IPS-20b (cell line): ENCODE measurements around the gene SLCO4A1.

Experiments
- H3K27ac ChIP-seq: one replicate; pipeline ENCODE4 v1.5.1; 2013; ENCODE audit warnings: low read length
- H3K27me3 ChIP-seq: 2 replicates; pipeline ENCODE4 v1.6.1; 2013; ENCODE audit warnings: mild to moderate bottlenecking, low read length, inconsistent platforms; ENCODE audit not compliant: insufficient read depth
- H3K36me3 ChIP-seq: 2 replicates; pipeline ENCODE4 v1.6.1; 2013; ENCODE audit warnings: low read depth, mild to moderate bottlenecking, inconsistent platforms, low read length, moderate library complexity; ENCODE audit not compliant: insufficient read depth
- H3K4me1 ChIP-seq: 2 replicates; pipeline ENCODE4 v1.6.1; 2013; ENCODE audit warnings: mild to moderate bottlenecking, control low read depth, inconsistent platforms, low read length, moderate library complexity; ENCODE audit not compliant: insufficient read depth
- H3K4me3 ChIP-seq: 2 replicates; pipeline ENCODE4 v1.5.1; 2013; ENCODE audit warnings: mild to moderate bottlenecking, low read length, inconsistent platforms
- H3K9ac ChIP-seq: 2 replicates; pipeline ENCODE4 v1.6.1; 2013; ENCODE audit warnings: low read depth, mild to moderate bottlenecking, inconsistent platforms, low read length, moderate library complexity
- H3K9me3 ChIP-seq: 2 replicates; pipeline ENCODE4 v1.6.1; 2013; ENCODE audit warnings: mild to moderate bottlenecking, low read depth, low read length, inconsistent platforms; ENCODE audit not compliant: insufficient read depth

Gene SLCO4A1

DNA sequence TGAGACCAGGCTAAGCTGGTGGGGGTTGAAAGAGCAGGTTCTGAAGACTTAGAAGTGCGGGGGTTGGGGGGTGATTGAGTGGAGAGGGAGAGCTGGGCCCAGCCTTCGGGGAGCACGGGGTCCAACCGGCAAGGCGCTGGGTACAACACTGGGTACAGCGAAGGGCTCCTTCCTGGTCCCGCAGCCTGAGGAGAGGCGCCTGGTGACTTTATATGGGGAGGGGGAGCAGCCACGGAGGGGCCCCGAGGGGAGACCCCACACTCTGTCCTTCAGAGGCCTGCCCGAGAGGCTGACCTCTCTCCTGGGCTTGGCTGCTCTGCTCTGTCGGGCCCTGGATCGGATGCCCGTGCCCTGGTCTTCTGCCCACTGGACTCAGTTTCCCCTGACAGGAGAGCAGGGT lies 55.9 kb downstream of the SLCO4A1 start:
- Histone ChIP-seq H3K27ac (no peak overlapping the region), H3K9me3 (no peaks in the 10 kb centered on the region), H3K9ac (no peak overlapping the region), H3K36me3 (no peaks in the 10 kb centered on the region), H3K27me3 (no peaks in the 10 kb centered on the region; the same call in 1 of the 2 replicates), H3K4me1 (no peaks in the 10 kb centered on the region), H3K4me3 (no peak overlapping the region)

GRCh38 chr20:62699296-62699695 lies 57.0 kb downstream of the SLCO4A1 start:
- no peaks in the 10 kb centered on the region for H3K36me3 ChIP-seq
- no peaks in the 10 kb centered on the region; the same call in 1 of the 2 replicates for H3K27me3 ChIP-seq
- no peaks in the 10 kb centered on the region for H3K4me1 ChIP-seq
- no peaks in the 10 kb centered on the region for H3K9me3 ChIP-seq
- no peak overlapping the region for H3K27ac ChIP-seq
- H3K9ac ChIP-seq: no peak overlapping the region
- H3K4me3 ChIP-seq: no peak overlapping the region

GRCh38 chr20:62699741-62700140 lies 57.4 kb downstream of the SLCO4A1 start:
- H3K27ac ChIP-seq: no peak overlapping the region
- no peaks in the 10 kb centered on the region for H3K9me3 ChIP-seq
- no peaks in the 10 kb centered on the region for H3K36me3 ChIP-seq
- no peaks in the 10 kb centered on the region; the same call in 1 of the 2 replicates for H3K27me3 ChIP-seq
- no peaks in the 10 kb centered on the region for H3K4me1 ChIP-seq
- H3K4me3 ChIP-seq: no peak overlapping the region
- H3K9ac ChIP-seq: no peak overlapping the region

DNA sequence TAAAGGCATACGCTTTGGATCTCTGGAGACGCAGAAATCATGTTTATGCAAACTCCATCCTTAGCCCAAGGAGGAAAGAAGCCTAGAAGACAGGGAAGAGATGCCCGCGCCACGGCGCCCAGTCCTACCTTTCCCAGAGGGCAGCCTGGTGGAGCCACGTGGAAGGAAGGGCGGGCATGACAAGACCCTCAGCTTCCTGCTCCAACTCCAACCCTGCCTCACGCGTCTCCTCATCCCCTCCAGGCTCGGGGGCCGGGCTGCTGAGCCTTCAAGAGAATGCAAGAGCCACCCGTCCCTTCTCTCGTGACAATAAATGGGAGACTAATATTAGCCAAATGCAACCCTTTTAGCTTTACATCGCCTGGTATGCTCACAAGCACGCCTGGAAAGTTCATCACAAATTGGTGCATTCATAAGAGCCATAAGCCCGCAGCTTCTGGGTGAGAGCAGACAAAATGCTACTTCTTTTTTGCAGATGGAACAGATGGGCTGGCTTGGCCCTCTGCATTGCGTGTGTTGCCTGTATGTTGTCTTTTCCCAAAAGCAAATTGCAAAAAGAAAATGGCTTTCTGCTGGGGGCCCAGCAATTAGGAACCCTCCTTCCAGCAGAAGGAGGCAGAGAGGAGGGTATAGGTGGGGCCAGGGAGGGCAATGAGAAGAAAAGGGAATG lies 58.1 kb downstream of the SLCO4A1 start:
- H3K27me3 ChIP-seq: peaks cover 3% of the 10 kb centered on the region

GRCh38 chr20:62701161-62702012 lies 59.1 kb downstream of the SLCO4A1 start:
- Histone ChIP-seq H3K4me3 (no peak overlapping the region), H3K9ac (no peak overlapping the region), H3K4me1 (no peaks in the 10 kb centered on the region), H3K36me3 (no peaks in the 10 kb centered on the region), H3K9me3 (no peaks in the 10 kb centered on the region), H3K27ac (no peak overlapping the region), H3K27me3 (peaks cover 7% of the 10 kb centered on the region)

More for the DNA sequence above, 58.1 kb downstream of the SLCO4A1 start:
- H3K4me1 ChIP-seq: no peaks in the 10 kb centered on the region
- H3K9ac ChIP-seq: no peak overlapping the region
- no peaks in the 10 kb centered on the region for H3K9me3 ChIP-seq
- H3K27ac ChIP-seq: no peak overlapping the region
- no peaks in the 10 kb centered on the region for H3K36me3 ChIP-seq
- H3K4me3 ChIP-seq: no peak overlapping the region

DNA sequence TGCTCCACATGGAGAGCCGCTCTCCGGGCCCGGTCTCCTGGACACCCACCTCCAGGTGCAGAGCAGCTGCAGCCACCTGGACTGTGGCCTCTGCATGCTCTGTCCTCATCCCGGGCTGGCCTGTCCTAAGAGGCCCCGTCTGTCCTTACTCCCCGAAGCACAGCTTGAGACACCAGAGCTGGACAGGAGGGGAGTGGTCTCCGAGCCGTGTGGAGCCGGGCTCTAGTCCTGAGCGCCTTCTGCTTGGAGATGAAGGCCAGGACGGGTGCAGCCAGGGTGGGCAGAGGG lies 59.7 kb downstream of the SLCO4A1 start:
- Histone ChIP-seq H3K36me3 (no peaks in the 10 kb centered on the region), H3K27me3 (peaks cover 10% of the 10 kb centered on the region), H3K9ac (no peak overlapping the region), H3K4me3 (no peak overlapping the region), H3K27ac (no peak overlapping the region), H3K4me1 (no peaks in the 10 kb centered on the region), H3K9me3 (no peaks in the 10 kb centered on the region)

DNA sequence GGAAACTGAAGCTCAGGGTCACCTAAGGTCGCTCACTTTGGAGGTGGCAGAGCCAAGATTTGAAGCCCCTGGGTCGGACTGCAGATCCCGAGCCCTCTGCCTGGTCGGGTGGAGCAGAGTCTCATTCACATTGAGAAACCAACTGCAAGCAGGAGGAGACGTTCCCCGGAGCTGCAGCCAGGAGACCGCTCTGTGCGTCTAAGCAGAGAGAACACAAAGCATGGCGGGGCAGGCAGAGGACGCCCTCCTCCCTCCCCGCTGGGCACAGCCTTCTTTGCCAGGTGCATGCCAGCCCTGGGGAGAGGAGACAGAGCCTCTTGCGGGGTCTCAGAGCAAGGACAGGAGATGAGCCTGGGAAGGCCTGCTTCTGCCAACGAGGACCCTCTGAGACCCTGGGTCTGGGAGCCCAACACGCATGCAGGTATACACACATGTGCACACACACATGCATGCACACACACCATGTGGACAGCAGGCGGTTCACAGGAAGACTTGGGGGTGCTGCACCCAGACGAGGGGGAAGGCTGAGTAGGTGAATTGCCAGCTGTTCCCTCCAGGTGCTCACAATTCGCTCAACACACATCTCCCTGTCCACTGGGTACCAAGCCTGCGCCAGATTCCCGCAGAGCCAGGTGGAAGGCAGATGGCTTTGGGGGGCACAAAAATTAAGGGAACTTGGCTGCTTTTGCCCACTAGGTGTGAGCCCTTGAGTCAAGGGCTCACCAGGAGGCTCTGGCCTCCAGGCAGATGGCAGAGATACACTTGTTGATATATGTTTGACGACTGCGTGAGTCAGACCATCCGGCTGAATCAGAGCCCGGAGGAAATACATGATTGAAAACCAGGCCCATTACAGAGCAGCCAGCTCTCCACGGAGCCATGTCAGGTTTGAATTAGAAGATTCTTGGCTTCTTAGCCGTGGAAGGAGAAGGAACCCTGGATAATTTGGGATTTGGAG lies 60.9 kb downstream of the SLCO4A1 start:
- no peaks in the 10 kb centered on the region for H3K36me3 ChIP-seq

GRCh38 chr20:62703853-62704228 lies 61.5 kb downstream of the SLCO4A1 start:
- Histone ChIP-seq H3K9me3 (no peaks in the 10 kb centered on the region), H3K4me1 (no peaks in the 10 kb centered on the region), H3K27ac (no peak overlapping the region), H3K4me3 (no peak overlapping the region), H3K27me3 (peaks cover 29% of the 10 kb centered on the region), H3K9ac (no peak overlapping the region; the same call in 1 of the 2 replicates), H3K36me3 (no peaks in the 10 kb centered on the region)

More for the DNA sequence above, 60.9 kb downstream of the SLCO4A1 start:
- Histone ChIP-seq H3K9ac (no peak overlapping the region; the same call in 1 of the 2 replicates), H3K27me3 (peaks cover 22% of the 10 kb centered on the region), H3K4me1 (no peaks in the 10 kb centered on the region), H3K4me3 (no peak overlapping the region), H3K9me3 (no peaks in the 10 kb centered on the region), H3K27ac (no peak overlapping the region)

DNA sequence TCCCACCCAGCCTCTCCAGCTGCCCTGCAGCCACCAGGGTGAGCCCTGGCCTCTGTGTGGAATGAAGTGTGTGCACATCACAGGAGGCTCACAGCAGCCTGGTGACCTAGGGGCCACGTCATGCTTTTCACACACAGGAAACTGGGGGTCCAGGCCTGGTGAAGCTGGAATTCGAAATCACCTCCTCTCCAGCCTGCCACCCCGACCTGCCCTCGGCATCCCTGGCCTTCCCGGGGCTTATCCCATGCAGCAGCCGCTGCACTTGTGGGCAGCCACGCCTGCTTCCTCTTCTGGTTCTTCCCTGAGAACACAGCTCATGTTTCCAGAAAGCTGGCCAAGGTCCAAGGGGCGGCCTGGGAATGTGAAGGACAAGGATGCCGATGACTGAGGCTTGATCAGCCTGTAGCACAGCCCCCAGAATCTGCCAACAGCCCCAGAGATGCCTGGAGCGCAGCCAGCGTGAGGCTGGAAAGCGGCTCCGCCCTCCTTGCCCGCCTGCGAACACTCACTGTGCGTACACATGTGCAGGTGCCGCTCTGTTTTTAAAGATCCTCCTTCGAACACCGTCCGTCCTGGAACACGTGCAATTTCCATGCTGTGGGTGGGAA lies 62.1 kb downstream of the SLCO4A1 start:
- Histone ChIP-seq H3K9me3 (no peaks in the 10 kb centered on the region), H3K27me3 (peaks cover 35% of the 10 kb centered on the region), H3K36me3 (no peaks in the 10 kb centered on the region), H3K4me1 (no peaks in the 10 kb centered on the region), H3K27ac (no peak overlapping the region), H3K4me3 (no peak overlapping the region), H3K9ac (no peak overlapping the region)

GRCh38 chr20:62705627-62706026 lies 63.3 kb downstream of the SLCO4A1 start:
- H3K4me3 ChIP-seq: no peak overlapping the region
- H3K9ac ChIP-seq: no peak overlapping the region
- H3K27ac ChIP-seq: no peak overlapping the region
- H3K9me3 ChIP-seq: no peaks in the 10 kb centered on the region
- no peaks in the 10 kb centered on the region for H3K4me1 ChIP-seq
- no peaks in the 10 kb centered on the region for H3K36me3 ChIP-seq
- peaks cover 47% of the 10 kb centered on the region for H3K27me3 ChIP-seq

DNA sequence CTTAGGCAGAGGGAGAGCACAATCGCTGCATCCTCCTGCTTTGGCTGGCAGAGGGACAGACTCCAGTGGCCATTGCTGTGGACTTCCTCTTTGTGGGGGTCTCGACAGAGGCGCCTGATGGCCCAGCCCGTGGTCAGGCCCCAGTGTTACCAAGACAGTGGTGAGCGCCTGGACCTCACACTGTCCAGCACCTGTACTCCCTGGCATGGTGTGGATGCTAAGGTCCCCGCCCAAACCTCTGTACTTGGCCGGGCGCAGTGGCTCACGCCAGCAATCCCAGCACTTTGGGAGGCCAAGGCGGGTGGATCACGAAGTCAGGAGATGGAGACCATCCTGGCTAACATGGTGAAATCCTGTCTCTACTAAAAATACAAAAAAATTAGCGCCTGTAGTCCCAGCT lies 64.0 kb downstream of the SLCO4A1 start:
- Histone ChIP-seq H3K4me1 (no peaks in the 10 kb centered on the region), H3K9ac (no peak overlapping the region), H3K27me3 (peaks cover 53% of the 10 kb centered on the region), H3K27ac (no peak overlapping the region), H3K9me3 (no peaks in the 10 kb centered on the region), H3K4me3 (no peak overlapping the region), H3K36me3 (no peaks in the 10 kb centered on the region)
